Muscle of back (tissue), 11 donors: ENCODE measurements around the gene EFCAB8. TPM values are rescaled to one million over a fixed set of nuclear protein-coding genes. Genes with fewer than 3 reads are reported as not detected.
"Not testable (repeated sequence)": the region's sequence is repeated elsewhere in the genome, so short reads cannot be mapped to it uniquely, and the experiment has no call there.

ENCODE experiments used
- DNase-seq, 3 donors: peaks; one replicate each; pipeline versions ENCODE4 v3.0.0 to v3.0.0-alpha.2; 2013
- polyA plus RNA-seq, 10 donors: library from polyadenylated mRNA; unstranded; fragments of 120-200 nt; gene quantifications; one replicate each; pipeline ENCODE4 v1.2.1, GENCODE V29; 2013; ENCODE audit not compliant: insufficient read length in 10 of 10

The EFCAB8 gene
- polyA plus RNA-seq, 10 donors, result 0.08 to 0.30 (median 0.14) TPM; not detected in 2

DNA sequence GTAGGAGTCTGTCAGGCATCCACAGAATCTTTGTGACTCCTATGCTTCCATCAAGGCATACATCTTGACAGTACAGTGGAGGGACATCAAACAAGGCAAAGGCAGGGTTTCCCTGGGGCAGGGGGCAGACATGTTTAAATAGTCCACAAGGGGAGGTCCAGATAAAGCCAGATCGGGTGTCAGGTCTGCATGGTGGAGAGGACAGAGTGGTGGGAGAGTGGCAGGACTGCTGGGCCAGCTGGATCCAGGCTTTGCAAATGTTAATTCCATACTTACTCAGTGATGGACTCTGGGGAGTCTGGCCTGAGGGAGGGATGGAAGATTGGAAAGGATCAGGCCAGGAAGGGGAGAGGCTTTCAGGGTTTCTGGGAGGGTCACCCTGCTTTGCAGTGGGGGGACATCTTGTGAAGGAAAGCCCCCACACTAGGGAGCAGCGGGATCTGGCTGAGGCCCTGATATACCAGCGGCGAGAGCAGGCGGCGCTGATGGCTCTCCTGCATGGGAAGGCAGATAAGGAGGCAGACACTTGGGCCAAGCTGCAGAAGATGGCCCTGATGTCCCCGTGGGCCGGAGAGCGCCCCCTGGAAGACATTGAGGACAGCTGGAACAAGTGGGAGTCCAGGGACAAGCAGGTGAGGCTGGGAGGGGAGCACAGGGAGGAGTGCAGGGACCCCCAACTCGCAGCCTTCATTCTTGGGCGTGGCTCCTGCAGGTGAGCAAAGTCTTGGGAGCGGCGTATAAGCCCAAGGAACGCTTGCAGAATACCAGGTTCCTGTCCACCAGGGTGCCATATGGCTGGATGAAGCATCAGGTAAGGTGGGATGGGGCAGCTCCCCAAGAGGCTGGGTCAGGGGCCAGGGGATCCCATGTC is 100.9 kb downstream of the EFCAB8 start:
- no peak for DNase-seq

- DNase-seq, result no peak
Measured at GRCh38 chr20:32960222-32960518, 101.4 kb downstream of the EFCAB8 start.

DNA sequence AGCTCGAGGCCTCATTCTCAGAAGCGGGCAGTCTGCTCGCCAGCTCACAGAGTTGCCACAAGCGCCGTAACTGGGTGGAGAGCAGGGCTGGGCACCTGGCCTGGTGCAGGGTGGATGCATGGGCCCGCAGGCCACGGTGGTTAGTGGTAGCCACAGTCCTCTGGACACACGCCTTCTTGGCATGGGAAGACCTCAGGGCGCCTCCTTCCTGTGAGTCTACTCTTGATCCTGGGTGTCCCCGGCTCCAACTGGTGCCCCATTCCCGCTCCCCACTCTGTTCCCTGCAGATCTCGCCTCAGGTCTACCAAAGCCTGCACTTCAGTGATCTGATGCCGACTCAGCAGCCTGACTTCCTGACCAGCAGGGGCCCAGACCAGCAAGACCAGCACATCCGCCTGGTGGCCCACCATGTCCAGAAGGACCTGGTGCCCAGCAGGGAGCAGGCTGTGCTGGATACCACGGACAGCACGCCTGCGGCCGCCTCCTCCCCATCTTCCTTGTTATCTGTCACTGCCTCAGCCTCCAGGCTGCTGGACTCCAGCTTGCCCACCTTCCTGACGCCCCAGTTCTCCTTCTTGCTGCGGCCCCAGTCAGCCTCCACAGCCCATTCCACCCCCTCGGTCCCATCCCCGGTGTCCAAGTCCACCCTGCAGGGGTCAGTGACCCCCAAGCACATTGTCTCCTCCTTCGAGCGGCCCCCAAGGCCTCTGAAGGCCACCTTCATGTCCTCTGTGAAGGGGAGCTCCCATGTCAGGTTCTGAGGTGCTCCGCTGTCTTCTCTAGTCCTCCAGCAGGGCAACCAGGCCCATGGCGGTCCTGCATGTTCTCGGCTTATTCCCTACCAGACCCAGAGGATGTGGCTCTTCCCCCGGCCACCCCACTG is 102.4 kb downstream of the EFCAB8 start:
- no peak for DNase-seq

DNA sequence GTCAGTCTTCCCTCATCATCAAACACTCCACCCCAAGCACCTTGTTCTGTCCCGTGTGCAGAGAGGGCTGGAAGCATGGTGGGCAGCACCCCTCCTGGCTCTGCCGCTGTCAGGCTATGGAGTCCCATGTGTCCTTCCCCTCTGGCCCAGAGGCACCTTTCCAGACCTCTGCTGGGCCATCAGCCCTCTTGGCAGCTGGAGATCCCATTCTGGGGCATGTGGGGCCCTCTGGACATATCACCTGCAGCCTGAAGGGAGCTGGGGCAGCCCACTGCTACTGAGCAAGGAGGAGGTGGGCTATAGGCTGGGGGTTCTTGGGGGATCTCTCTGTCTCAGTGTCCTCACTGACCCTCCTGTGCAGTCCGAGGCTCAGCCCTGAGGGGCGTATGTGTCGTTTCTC is 103.3 kb downstream of the EFCAB8 start:
- no peak for DNase-seq

DNA sequence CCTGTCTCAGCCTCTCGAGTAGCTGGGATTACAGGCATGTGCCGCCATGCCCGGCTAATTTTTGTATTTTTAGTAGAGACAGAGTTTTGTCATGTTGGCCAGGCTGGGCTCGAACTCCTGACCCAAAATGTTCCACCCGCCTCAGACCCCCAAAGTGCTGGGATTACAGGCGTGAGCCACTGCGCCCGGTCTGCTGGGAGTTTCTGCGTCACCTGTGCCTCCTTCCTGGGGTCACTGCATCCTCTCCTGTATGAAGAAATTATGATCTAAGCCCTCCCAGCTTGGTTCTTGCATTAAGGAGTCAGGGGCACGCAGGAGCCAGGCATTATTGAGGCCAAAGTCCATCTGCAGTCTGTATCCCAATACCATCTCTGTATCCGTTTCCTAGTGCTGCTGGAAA is 103.9 kb downstream of the EFCAB8 start:
- not testable (repeated sequence) for DNase-seq

GRCh38 chr20:32963176-32963575 is 104.5 kb downstream of the EFCAB8 start:
- DNase-seq, result no peak

GRCh38 chr20:32964575-32964974 is 105.9 kb downstream of the EFCAB8 start:
- no peak for DNase-seq

DNA sequence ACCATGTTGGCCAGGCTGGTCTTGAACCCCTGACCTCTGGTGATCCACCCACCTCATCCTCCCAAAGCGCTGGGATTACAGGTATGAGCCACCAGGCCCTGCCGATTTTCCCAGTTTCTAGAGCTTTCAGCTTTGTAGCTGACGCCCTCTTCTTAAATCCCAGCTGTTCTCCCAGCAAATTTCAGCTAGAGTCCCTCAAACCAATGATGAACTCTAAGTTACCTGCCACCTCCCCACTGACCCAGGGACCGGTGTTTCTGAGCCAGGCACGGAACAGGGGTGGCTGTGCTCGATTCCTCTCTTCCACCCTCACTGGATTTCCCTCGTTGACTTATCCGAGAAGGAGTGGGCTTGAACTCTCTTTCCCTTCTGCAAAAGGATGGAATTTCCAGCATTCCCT is 106.4 kb downstream of the EFCAB8 start:
- DNase-seq, result no peak

DNA sequence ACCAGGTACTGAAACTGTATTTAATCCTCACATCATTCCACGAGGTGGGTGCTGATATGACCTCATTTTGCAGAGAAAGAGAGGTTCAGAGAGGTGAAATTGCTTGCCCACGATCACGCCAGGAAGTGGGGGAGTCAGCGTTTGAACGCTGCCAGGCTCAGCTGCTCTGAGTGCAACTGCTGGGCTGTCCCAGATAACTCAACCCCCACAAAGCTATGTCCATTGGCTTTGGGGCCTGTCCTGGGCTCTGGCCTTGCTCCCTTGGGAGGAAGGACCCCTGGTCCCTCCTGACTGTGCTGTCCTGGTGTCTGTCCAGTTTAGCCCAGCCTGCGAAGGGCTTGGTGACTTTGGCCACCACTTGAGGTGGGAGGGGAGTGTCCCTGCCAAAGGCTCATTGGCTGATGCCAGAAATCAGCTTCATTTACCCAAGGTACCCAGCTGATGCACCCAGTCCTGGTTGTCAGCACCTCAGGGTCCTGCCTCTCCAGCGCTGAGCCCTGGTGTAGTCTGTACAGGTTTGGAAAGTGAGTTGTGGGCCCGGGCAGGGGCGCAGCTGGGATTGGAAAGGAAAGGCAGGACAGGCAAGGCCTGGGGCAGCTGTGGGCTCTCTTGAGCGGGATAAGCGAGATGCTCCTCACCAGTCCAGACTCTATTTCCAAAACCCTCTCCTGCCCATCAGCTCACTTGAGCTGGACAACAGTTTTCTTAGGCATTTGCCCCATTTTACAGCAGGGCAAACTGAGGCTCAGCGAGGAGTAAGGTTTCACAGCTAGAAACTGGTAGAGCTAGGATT is 107.1 kb downstream of the EFCAB8 start:
- no peak for DNase-seq

GRCh38 chr20:32966382-32966781 is 107.7 kb downstream of the EFCAB8 start:
- no peak for DNase-seq

- no peak for DNase-seq
Measured at GRCh38 chr20:32966881-32967781, 108.4 kb downstream of the EFCAB8 start.

DNA sequence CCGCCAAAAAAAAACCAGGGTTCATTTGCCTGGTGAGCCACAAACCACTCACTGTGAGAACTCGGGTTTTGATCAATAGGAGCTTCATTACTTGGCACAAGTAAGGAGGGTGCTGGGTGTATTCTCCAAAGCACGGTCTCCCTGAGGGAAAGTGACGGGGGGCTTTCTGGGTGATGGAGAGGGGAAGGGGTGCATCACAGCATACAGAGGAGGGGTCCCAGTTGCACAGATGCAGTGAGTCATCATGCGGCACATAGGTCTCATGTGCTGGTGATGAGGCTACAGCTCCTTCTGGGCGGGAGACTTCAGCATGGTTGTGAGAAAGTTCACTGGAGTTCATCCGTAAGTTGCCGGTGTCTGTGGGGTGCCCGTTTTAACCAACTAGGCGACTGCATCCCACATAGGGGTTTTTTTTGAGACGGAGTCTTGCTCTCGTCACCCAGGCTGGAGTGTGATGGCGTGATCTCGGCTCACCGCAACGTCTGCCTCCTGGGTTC is 109.3 kb downstream of the EFCAB8 start:
- DNase-seq, result no peak

DNA sequence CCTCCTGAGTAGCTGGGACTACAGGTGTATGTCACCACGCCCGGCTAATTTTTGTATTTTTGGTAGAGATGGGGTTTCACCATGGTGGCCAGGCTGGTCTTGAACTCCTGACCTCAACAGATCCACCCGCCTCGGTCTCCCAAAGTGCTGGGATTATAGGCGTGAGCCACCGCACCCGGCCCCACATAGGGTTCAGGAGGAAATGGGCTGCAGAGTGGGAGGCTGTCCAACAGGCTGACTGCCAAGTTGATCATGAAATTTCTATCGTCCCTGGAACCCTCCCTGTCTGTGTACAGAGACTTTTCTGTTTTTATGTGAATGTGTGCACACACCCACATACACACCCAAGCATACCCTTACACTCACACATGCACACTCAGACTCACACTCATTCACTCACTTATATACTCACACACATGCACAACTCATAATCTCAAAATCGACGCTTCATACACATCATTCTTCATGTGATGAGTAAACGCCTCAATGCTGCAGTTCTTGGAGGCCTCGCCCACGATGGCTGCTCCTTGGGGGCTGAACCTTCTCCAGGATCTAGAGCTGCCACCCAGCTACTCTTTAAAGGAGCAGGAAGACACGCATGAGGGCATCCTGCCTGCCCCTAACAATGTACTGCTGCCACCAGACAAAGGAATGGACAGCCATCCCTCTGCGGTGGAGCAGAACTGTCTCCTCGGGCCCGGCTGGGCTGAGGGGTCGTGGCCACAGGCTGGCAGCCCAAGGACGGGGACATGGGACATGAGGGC is 109.9 kb downstream of the EFCAB8 start:
- no peak for DNase-seq

- no peak for DNase-seq
Measured at GRCh38 chr20:32969356-32970114, 110.8 kb downstream of the EFCAB8 start.

DNA sequence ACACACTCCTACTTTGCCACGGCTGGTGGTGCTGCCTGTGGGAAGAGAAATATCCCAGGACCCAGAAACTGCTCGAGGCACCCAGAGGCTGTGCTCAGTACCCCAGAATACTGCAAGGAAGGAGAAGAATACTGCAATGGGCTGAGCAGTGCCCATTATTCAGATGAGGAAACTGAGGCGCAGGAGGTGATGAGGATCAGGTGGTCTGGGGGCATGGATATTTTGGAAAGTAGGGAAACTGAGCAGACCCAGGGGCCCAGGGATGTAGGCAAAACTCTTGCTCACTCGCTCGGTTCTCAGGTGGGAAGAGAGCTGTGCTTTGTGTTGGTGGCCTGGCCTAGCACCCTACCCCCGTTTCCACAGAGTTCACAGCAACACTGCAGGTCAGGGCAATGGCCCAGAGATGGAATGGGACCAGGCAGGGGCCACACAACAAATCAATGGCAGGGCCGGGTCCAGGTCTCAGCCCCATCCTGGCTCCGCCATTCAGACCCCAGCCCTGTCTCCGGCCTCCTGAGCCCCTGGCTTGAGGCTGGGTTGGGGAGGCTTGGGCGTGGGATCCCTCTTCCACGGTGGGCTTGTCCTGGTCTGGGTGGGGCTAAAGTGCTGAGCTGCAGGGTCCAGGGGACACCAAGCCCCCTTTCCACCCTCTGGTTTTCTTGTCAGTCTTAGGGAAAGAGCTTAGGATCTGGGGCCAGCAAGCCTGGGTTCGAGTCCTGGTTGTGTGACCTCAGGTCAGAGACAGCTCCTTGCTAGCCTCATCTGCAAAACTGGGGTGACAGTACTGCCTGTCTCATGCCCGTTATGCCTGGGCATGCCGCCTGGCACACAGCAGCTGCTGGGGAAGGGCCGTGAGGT is 111.6 kb downstream of the EFCAB8 start:
- DNase-seq, result no peak

- no peak for DNase-seq
Measured at GRCh38 chr20:32970973-32971300, 112.2 kb downstream of the EFCAB8 start.

DNA sequence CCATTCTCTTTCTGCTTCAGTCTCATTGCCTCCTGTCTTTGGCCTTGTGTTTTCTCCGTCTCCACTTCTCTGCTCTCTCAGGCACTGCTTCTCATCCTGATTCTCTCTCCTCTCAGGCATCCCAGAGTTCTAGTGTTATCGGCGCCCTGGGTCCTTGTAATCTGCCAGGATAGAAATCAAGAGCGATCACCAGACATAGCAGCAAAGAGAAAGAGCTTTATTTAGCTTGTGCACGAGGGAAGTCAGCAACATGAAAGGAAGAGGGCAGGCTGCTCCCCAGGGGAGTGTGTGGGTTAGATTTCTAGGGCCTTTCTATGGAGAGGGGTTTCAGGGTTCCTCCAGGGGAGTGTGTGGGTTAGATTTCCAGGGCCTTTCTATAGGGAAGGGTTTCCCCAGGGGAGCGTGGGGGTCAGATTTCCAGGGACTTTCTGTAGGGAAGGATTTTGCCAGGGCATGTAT is 113.0 kb downstream of the EFCAB8 start:
- DNase-seq, result peak in 2 of 3 donors; percentile 3 to 24
